ENCODE data around the gene CFAP100. TPM values are rescaled to one million over a fixed set of nuclear protein-coding genes. Genes with fewer than 3 reads are reported as not detected.

Gene CFAP100
- total RNA-seq, 1 donor from 2014 or later = not detected

DNA sequence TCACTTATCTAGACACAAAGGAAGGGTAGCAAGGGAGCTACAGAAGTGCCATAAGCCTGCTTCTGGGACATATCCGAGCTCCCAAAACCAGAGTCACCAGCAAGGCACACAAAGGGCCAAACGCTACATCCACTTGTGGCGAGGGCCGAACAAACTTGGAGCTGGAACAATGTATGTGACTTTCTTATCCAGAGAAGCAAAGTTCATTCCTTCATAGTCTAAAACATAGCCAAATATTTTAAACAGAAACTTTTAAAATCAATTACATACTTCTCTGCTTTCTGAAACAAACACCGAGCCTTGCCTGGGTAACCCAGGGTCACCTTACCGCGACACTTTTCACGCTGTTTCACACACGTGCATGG lies 65.0 kb downstream of the CFAP100 start:
- Mint-ChIP-seq H3K27ac (no peak overlapping the region), H3K36me3 (peaks cover 40% of the 10 kb centered on the region), H3K4me1 (peaks cover 13% of the 10 kb centered on the region), H3K27me3 (ENCODE audit: insufficient read depth, low read depth) (no peaks in the 10 kb centered on the region), H3K4me3 (no peak overlapping the region), H3K9me3 (no peaks in the 10 kb centered on the region)
- H3K4me1 ChIP-seq = no peaks in the 10 kb centered on the region
- H3K9me3 ChIP-seq (ENCODE audit: low read depth) = no peaks in the 10 kb centered on the region
- no peaks in the 10 kb centered on the region for H3K27me3 ChIP-seq
- no peak for TF ChIP-seq EZH2phosphoT487 (IDR thresholded peaks at IDR 0.05)
- TF ChIP-seq, protein P1, sequence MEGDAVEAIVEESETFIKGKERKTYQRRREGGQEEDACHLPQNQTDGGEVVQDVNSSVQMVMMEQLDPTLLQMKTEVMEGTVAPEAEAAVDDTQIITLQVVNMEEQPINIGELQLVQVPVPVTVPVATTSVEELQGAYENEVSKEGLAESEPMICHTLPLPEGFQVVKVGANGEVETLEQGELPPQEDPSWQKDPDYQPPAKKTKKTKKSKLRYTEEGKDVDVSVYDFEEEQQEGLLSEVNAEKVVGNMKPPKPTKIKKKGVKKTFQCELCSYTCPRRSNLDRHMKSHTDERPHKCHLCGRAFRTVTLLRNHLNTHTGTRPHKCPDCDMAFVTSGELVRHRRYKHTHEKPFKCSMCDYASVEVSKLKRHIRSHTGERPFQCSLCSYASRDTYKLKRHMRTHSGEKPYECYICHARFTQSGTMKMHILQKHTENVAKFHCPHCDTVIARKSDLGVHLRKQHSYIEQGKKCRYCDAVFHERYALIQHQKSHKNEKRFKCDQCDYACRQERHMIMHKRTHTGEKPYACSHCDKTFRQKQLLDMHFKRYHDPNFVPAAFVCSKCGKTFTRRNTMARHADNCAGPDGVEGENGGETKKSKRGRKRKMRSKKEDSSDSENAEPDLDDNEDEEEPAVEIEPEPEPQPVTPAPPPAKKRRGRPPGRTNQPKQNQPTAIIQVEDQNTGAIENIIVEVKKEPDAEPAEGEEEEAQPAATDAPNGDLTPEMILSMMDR (IDR thresholded peaks at IDR 0.05) = no peak
- no peak for TF ChIP-seq EZH2 (IDR thresholded peaks at IDR 0.05)
- peaks cover 18% of the 10 kb centered on the region for H3K79me2 ChIP-seq (ENCODE audit: low read depth)
- H3K9ac ChIP-seq = no peak overlapping the region
- no peak for DNase-seq (ENCODE audit: low spot score)
- no peaks in the 10 kb centered on the region for H3F3A ChIP-seq (ENCODE audit: low read depth)
- H3K4me2 ChIP-seq = no peak overlapping the region
- H3K36me3 ChIP-seq = peaks cover 10% of the 10 kb centered on the region
- peaks cover 18% of the 10 kb centered on the region for H4K20me1 ChIP-seq (ENCODE audit: low read depth)
- H2AFZ ChIP-seq (replicated peaks) = no peak overlapping the region
- no peak overlapping the region for H3K27ac ChIP-seq
- no peak overlapping the region for H3K4me3 ChIP-seq

DNA sequence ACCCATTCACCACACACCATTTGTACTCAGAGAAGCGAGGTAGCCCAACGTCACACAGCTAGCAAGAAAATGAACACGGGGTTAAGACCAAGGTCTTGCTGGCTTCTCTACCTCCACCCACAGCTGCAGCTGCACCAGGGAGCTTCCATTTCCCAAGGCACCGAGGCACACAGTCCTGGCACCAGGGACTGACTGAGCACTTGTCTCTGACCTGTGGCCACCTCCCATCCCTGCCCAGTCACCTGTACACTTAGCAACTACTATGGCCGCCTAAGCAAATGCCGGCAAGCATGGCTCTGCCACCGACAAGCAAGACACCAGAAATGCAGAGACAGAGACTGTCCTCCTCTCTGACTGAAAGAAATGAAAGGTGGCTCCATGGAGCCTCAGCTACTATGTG lies 65.7 kb downstream of the CFAP100 start:
- no peak for DNase-seq (ENCODE audit: low spot score)
- Mint-ChIP-seq H3K4me3 (no peak overlapping the region), H3K27me3 (ENCODE audit: insufficient read depth, low read depth) (no peaks in the 10 kb centered on the region), H3K4me1 (peaks cover 6% of the 10 kb centered on the region), H3K9me3 (no peaks in the 10 kb centered on the region), H3K36me3 (peaks cover 40% of the 10 kb centered on the region), H3K27ac (no peak overlapping the region)
- no peaks in the 10 kb centered on the region for H3K4me1 ChIP-seq
- no peak overlapping the region for H3K4me2 ChIP-seq
- TF ChIP-seq EZH2 (IDR thresholded peaks at IDR 0.05) (no peak), EZH2phosphoT487 (IDR thresholded peaks at IDR 0.05) (no peak)
- TF ChIP-seq, protein P1 (IDR thresholded peaks at IDR 0.05) = no peak
- H3K27me3 ChIP-seq = no peaks in the 10 kb centered on the region
- H3K36me3 ChIP-seq = peaks cover 10% of the 10 kb centered on the region
- H3K9me3 ChIP-seq (ENCODE audit: low read depth) = no peaks in the 10 kb centered on the region
- H3K4me3 ChIP-seq = no peak overlapping the region
- peaks cover 18% of the 10 kb centered on the region for H3K79me2 ChIP-seq (ENCODE audit: low read depth)
- H2AFZ ChIP-seq (replicated peaks) = no peak overlapping the region
- H4K20me1 ChIP-seq (ENCODE audit: low read depth) = peaks cover 15% of the 10 kb centered on the region
- no peak overlapping the region for H3K27ac ChIP-seq
- H3K9ac ChIP-seq = no peak overlapping the region
- no peaks in the 10 kb centered on the region for H3F3A ChIP-seq (ENCODE audit: low read depth)

DNA sequence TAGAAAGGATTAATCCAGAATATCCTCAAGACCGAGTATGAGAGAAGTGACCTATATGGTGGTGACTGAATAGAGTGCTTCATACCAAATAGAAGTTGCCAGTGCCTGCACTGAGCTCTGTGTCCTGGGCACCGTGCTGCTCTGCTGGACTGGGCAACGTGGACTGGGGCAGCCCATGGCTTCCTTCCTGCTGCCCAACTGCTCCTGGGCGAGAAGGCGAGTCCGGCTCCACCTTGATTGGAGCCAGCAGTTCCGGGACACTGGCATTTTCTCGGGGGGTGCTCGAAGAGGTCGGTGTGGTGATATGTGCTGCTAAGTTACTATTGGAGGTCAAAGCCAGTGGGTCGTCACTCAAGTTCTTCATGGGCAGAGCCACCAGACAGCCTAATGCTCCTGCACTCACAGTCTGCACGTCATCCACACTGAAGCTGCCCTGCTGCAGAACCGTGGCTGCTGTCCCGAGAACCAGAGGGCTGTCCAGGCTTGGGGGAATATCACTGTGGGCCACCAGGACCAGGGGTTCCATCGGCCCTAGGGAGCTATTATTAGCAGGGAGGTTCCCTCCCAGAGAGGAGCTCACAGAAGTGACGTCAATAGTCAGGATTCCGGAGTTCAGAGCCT lies 66.9 kb downstream of the CFAP100 start:
- H3K4me2 ChIP-seq = no peak overlapping the region
- H2AFZ ChIP-seq (replicated peaks) = no peak overlapping the region
- H3K79me2 ChIP-seq (ENCODE audit: low read depth) = peaks cover 18% of the 10 kb centered on the region
- H3F3A ChIP-seq (ENCODE audit: low read depth) = no peaks in the 10 kb centered on the region
- no peak overlapping the region for H3K4me3 ChIP-seq
- peaks cover 3% of the 10 kb centered on the region for H3K4me1 Mint-ChIP-seq
- H3K9me3 Mint-ChIP-seq = no peaks in the 10 kb centered on the region
- peaks cover 10% of the 10 kb centered on the region for H3K36me3 ChIP-seq
- H3K9me3 ChIP-seq (ENCODE audit: low read depth) = no peaks in the 10 kb centered on the region
- peaks cover 46% of the 10 kb centered on the region for H3K36me3 Mint-ChIP-seq
- no peaks in the 10 kb centered on the region for H3K27me3 ChIP-seq
- no peak for DNase-seq (ENCODE audit: low spot score)
- TF ChIP-seq, protein P1 (IDR thresholded peaks at IDR 0.05) = no peak
- no peak for TF ChIP-seq EZH2phosphoT487 (IDR thresholded peaks at IDR 0.05)
- no peak for TF ChIP-seq EZH2 (IDR thresholded peaks at IDR 0.05)
- H3K27ac Mint-ChIP-seq = no peak overlapping the region
- H3K27ac ChIP-seq = no peak overlapping the region
- no peak overlapping the region for H3K4me3 Mint-ChIP-seq
- no peaks in the 10 kb centered on the region for H3K4me1 ChIP-seq
- no peaks in the 10 kb centered on the region for H3K27me3 Mint-ChIP-seq (ENCODE audit: insufficient read depth, low read depth)
- peaks cover 17% of the 10 kb centered on the region for H4K20me1 ChIP-seq (ENCODE audit: low read depth)
- H3K9ac ChIP-seq = no peak overlapping the region

All from neural progenitor cell (in vitro differentiated cells).